Pancreas (tissue), 10 donors: Measurements from ENCODE around the gene TRIM29. TPM values are rescaled to one million over a fixed set of nuclear protein-coding genes. Genes with fewer than 3 reads are reported as not detected.

Experiments used
- ATAC-seq, 4 donors: fragments of 200-7000 bp; cut with Tn5 transposase; one replicate each; pipeline versions ENCODE4 v1.8.0 to v1.9.1; 2020; ENCODE audit warnings: mild to moderate bottlenecking in 4 of 4, moderate library complexity in 4 of 4
- DNase-seq, 6 donors: peaks; one replicate each; pipeline ENCODE4 v3.0.0-alpha.2; 2020
- FAIRE-seq: peaks from 2 replicates; lab custom pipeline; 2012; peaks lifted over from hg19 to GRCh38; lab: Jason Lieb, UNC
- H3K27ac ChIP-seq, 4 donors: fragments of 200-600 bp; sonication (generic); 1 replicate in 3 of 4; 2 replicates in 1 of 4; pipeline versions ENCODE4 v1.5.0 to v1.8.0; 2020
- H3K27me3 ChIP-seq, 4 donors: fragments of 200-600 bp; one replicate each; pipeline ENCODE4 v1.8.0; 2021
- H3K36me3 ChIP-seq, 3 donors: fragments of 200-600 bp; sonication (generic) in 1 of 3; one replicate each; pipeline versions ENCODE4 v1.5.0 to v1.8.0; 2020 to 2021
- H3K4me1 ChIP-seq, 3 donors: fragments of 200-600 bp; one replicate each; pipeline ENCODE4 v1.8.0; 2021
- H3K4me3 ChIP-seq, 4 donors: fragments of 200-600 bp; sonication (generic) in 2 of 4; one replicate each; pipeline versions ENCODE4 v1.5.0 to v1.8.0; 2020 to 2021
- H3K9me3 ChIP-seq, 4 donors: fragments of 200-600 bp; one replicate each; pipeline ENCODE4 v1.8.0; 2021
- CTCF ChIP-seq, 4 donors: fragments of 200-600 bp; sonication (generic) in 3 of 4; IDR thresholded peaks; one replicate each; pipeline versions ENCODE4 v1.5.0 to v1.8.0; 2021; ENCODE audit warnings: antibody characterized with exemption in 4 of 4
- WGBS, 2 donors: extraction: QIAGEN DNeasy Blood & Tissue Kit; methylation state at CpG; one replicate each; pipeline ENCODE4 v1.1.7; 2013; 5-methylcytosine and 5-hydroxymethylcytosine counted together
- intact Hi-C, 3 donors: fragments of 100-400 bp; cut with DNase I; formaldehyde crosslinking; loops; one replicate each; pipeline versions ENCODE4 v1.11.1 to v1.14.2; 2022
- polyA plus RNA-seq, 2 donors: library from polyadenylated mRNA; stranded (reverse); fragments of 200-250 nt; gene quantifications; one replicate each; pipeline ENCODE4 v1.2.3, GENCODE V29; 2013
- total RNA-seq, 6 donors: library from RNA; stranded (reverse); fragmentation: NEBNext Ultra II Directional in 4 of 6; extraction: Animal tissue kit (Norgen Biotek cat#: 25700) in 4 of 6; gene quantifications; one replicate each; pipeline versions ENCODE4 v1.2.1 to v1.2.4, GENCODE V29; 2021 to 2023
- donor health status: healthy with polysubstance abuse.
- donor health status: DM: no; HTN: no; CAD: no; lungs with moderate emphysema.
- donor health status: DM: no; HTN: no; CAD: no.
- donor health status: control.
- donor health status: control.
- donor health status: Bipolar disorder and iron deficiency.
- donor health status: DM: yes; HTN: yes; CAD: no.
- donor health status: DM: no; HTN: no; CAD: no.
- donor health status: DM: no; HTN: no; CAD: no.
- donor health status: DM: yes; HTN: yes; CAD: no.

TRIM29 gene
- total and polyA plus RNA-seq, 8 donors, result 0.38 to 1.7 (median 0.61) TPM

- ATAC-seq (no peak), FAIRE-seq (no peak), DNase-seq (no peak)
- Histone ChIP-seq H3K36me3 (no peaks in the 10 kb centered on the region), H3K27ac (no peak overlapping the region), H3K4me1 (no peaks in the 10 kb centered on the region), H3K27me3 (no peaks in the 10 kb centered on the region), H3K4me3 (no peak overlapping the region), H3K9me3 (no peaks in the 10 kb centered on the region)
- intact Hi-C loops, result no loop called here
- 76% methylated on average over 8 of the region's 8 CpGs for WGBS, 2 donors
- no peak for TF ChIP-seq CTCF (IDR thresholded peaks at IDR 0.05)
Measured at GRCh38 chr11:120102050-120102863, 35.7 kb downstream of the TRIM29 start.

- FAIRE-seq (no peak), DNase-seq (no peak), ATAC-seq (no peak)
- H3K27ac ChIP-seq, result no peak overlapping the region
- H3K27me3 ChIP-seq, result no peaks in the 10 kb centered on the region
- 81 to 88% methylated on average over 14 of the region's 14 CpGs for WGBS, 2 donors
- H3K9me3 ChIP-seq, result no peaks in the 10 kb centered on the region
- no peak for TF ChIP-seq CTCF (IDR thresholded peaks at IDR 0.05)
- H3K36me3 ChIP-seq, result no peaks in the 10 kb centered on the region
- H3K4me1 ChIP-seq, result no peaks in the 10 kb centered on the region
- intact Hi-C loops, result no loop called here
- no peak overlapping the region for H3K4me3 ChIP-seq
Measured at GRCh38 chr11:120098503-120099020, 39.4 kb downstream of the TRIM29 start.

GRCh38 chr11:120097721-120098385 lies 40.1 kb downstream of the TRIM29 start:
- Histone ChIP-seq H3K27ac (no peak overlapping the region), H3K27me3 (no peaks in the 10 kb centered on the region), H3K9me3 (no peaks in the 10 kb centered on the region), H3K4me3 (no peak overlapping the region), H3K4me1 (no peaks in the 10 kb centered on the region), H3K36me3 (no peaks in the 10 kb centered on the region)
- WGBS, 2 donors, result 60 to 71% methylated on average over 10 of the region's 10 CpGs
- intact Hi-C loops, result no loop called here
- no peak for TF ChIP-seq CTCF (IDR thresholded peaks at IDR 0.05)
- FAIRE-seq (no peak), DNase-seq (no peak), ATAC-seq (no peak)

- DNase-seq, result no peak
- Histone ChIP-seq H3K36me3 (no peaks in the 10 kb centered on the region), H3K4me3 (no peak overlapping the region), H3K27ac (no peak overlapping the region), H3K4me1 (peaks cover 0 to 1% (median 0%) of the 10 kb centered on the region in 3 donors), H3K9me3 (no peaks in the 10 kb centered on the region), H3K27me3 (no peaks in the 10 kb centered on the region)
- intact Hi-C loops, result no loop called here
- no peak for TF ChIP-seq CTCF (IDR thresholded peaks at IDR 0.05)
- no peak for FAIRE-seq
- WGBS, 2 donors, result 72 to 87% methylated on average over 15 of the region's 15 CpGs
- ATAC-seq, result no peak
Measured at GRCh38 chr11:120096369-120097191, 41.3 kb downstream of the TRIM29 start.
